HG02938 (cell line): ENCODE results near the gene CDH23.
A peak's percentile ranks its signal among the peaks of the same experiment; 100 is the strongest.

Experiments used
- ATAC-seq: cut with Tn5 transposase; IDR thresholded peaks from one replicate; pipeline ENCODE4 v1.9.1; 2021; ENCODE audit warnings: mild to moderate bottlenecking, moderate library complexity; ENCODE audit not compliant: unreplicated experiment

The CDH23 gene

GRCh38 chr10:71531485-71532446 lies 135.0 kb downstream of the CDH23 start:
- ATAC-seq = peak; percentile 51

- no peak for ATAC-seq
Measured at GRCh38 chr10:71532878-71533277, 136.2 kb downstream of the CDH23 start.

GRCh38 chr10:71533936-71534335 lies 137.2 kb downstream of the CDH23 start:
- ATAC-seq = no peak

- ATAC-seq = no peak
Measured at GRCh38 chr10:71534568-71535194, 138.0 kb downstream of the CDH23 start.

GRCh38 chr10:71536332-71536731 lies 139.6 kb downstream of the CDH23 start:
- no peak for ATAC-seq

- ATAC-seq = no peak
Measured at GRCh38 chr10:71537125-71537524, 140.4 kb downstream of the CDH23 start.

- no peak for ATAC-seq
Measured at GRCh38 chr10:71537681-71538080, 141.0 kb downstream of the CDH23 start.

- ATAC-seq = no peak
Measured at GRCh38 chr10:71538608-71539260, 142.0 kb downstream of the CDH23 start.

- ATAC-seq = no peak
Measured at GRCh38 chr10:71539442-71540118, 142.9 kb downstream of the CDH23 start.

GRCh38 chr10:71542478-71542877 lies 145.8 kb downstream of the CDH23 start:
- no peak for ATAC-seq

- no peak for ATAC-seq
Measured at GRCh38 chr10:71543608-71544170, 147.0 kb downstream of the CDH23 start.

GRCh38 chr10:71545001-71545400 lies 148.3 kb downstream of the CDH23 start:
- ATAC-seq = no peak

GRCh38 chr10:71546220-71546619 lies 149.5 kb downstream of the CDH23 start:
- no peak for ATAC-seq

GRCh38 chr10:71547312-71547711 lies 150.6 kb downstream of the CDH23 start:
- ATAC-seq = no peak

GRCh38 chr10:71547876-71548846 lies 151.4 kb downstream of the CDH23 start:
- no peak for ATAC-seq

GRCh38 chr10:71549766-71550533 lies 153.2 kb downstream of the CDH23 start:
- no peak for ATAC-seq

GRCh38 chr10:71550628-71551027 lies 153.9 kb downstream of the CDH23 start:
- ATAC-seq = no peak

GRCh38 chr10:71551970-71552369 lies 155.2 kb downstream of the CDH23 start:
- ATAC-seq = no peak

GRCh38 chr10:71553432-71553831 lies 156.7 kb downstream of the CDH23 start:
- ATAC-seq = no peak
